HAP-1 (cell line): ENCODE data around the gene DCAKD.

Experiments used
- DNase-seq, 2 experiments: peaks; one replicate each; pipeline ENCODE4 v3.0.0-alpha.2; 2016 to 2020; ENCODE audit warnings: low spot score in 2 of 2
- H3K27me3 ChIP-seq: fragments of 250-450 bp; sonication (Bioruptor Pico); 2 replicates; pipeline ENCODE4 v1.5.1; 2020; ENCODE audit warnings: low read depth, mild to moderate bottlenecking, moderate library complexity
- H3K36me3 ChIP-seq: fragments of 250-450 bp; sonication (Bioruptor Pico); replicated peaks from 2 replicates; pipeline ENCODE4 v1.5.1; 2020; ENCODE audit warnings: mild to moderate bottlenecking
- H3K4me1 ChIP-seq: fragments of 250-450 bp; sonication (Bioruptor Pico); 2 replicates; pipeline ENCODE4 v1.5.1; 2020; ENCODE audit warnings: mild to moderate bottlenecking
- H3K4me3 ChIP-seq: fragments of 250-450 bp; sonication (Bioruptor Pico); 2 replicates; pipeline ENCODE4 v1.5.1; 2020; ENCODE audit warnings: mild to moderate bottlenecking, moderate library complexity
- H3K9me3 ChIP-seq: fragments of 250-450 bp; sonication (Bioruptor Pico); 2 replicates; pipeline ENCODE4 v1.5.1; 2020; ENCODE audit warnings: mild to moderate bottlenecking, moderate library complexity
- in situ Hi-C: fragments of 300-500 bp; cut with MboI; formaldehyde crosslinking; loops from 3 replicates; pipeline ENCODE4 v1.14.3; 2020; ENCODE audit warnings: low sequenced_read_pairs, inconsistent platforms, mixed read lengths

Gene DCAKD

GRCh38 chr17:45016237-45016636 is 35.2 kb downstream of the DCAKD start:
- no peaks in the 10 kb centered on the region for H3K27me3 ChIP-seq
- no peak for DNase-seq
- no peaks in the 10 kb centered on the region for H3K9me3 ChIP-seq
- no peaks in the 10 kb centered on the region for H3K36me3 ChIP-seq
- in situ Hi-C loops, result no loop called here
- peaks cover 12% of the 10 kb centered on the region for H3K4me1 ChIP-seq
- H3K4me3 ChIP-seq, result no peak overlapping the region

- no peak for DNase-seq
- Histone ChIP-seq H3K36me3 (no peaks in the 10 kb centered on the region), H3K4me3 (no peak overlapping the region), H3K4me1 (peaks cover 1% of the 10 kb centered on the region), H3K9me3 (no peaks in the 10 kb centered on the region), H3K27me3 (no peaks in the 10 kb centered on the region)
- in situ Hi-C loops, result no loop called here
Measured at GRCh38 chr17:45013021-45013997, 38.1 kb downstream of the DCAKD start.

- Histone ChIP-seq H3K27me3 (no peaks in the 10 kb centered on the region), H3K36me3 (no peaks in the 10 kb centered on the region), H3K9me3 (no peaks in the 10 kb centered on the region), H3K4me1 (no peaks in the 10 kb centered on the region), H3K4me3 (no peak overlapping the region)
- in situ Hi-C loops, result no loop called here
- no peak for DNase-seq
Measured at GRCh38 chr17:45011767-45012166, 39.7 kb downstream of the DCAKD start.

GRCh38 chr17:45009676-45010467 is 41.6 kb downstream of the DCAKD start:
- in situ Hi-C loops, result no loop called here
- H3K36me3 ChIP-seq, result no peaks in the 10 kb centered on the region

GRCh38 chr17:45008216-45008615 is 43.2 kb downstream of the DCAKD start:
- no peaks in the 10 kb centered on the region for H3K36me3 ChIP-seq
- no peak for DNase-seq
- in situ Hi-C loops, result no loop called here
- H3K4me3 ChIP-seq, result no peak overlapping the region
- H3K4me1 ChIP-seq, result no peaks in the 10 kb centered on the region
- H3K27me3 ChIP-seq, result 0 out of 2 replicates have a peak, but pooled peaks cover 3% of the 10 kb centered on the region
- no peaks in the 10 kb centered on the region for H3K9me3 ChIP-seq

More at GRCh38 chr17:45009676-45010467, 41.6 kb downstream of the DCAKD start:
- no peaks in the 10 kb centered on the region for H3K4me1 ChIP-seq
- DNase-seq, result no peak
- 0 out of 2 replicates have a peak, but pooled peaks cover 2% of the 10 kb centered on the region for H3K27me3 ChIP-seq
- H3K4me3 ChIP-seq, result no peak overlapping the region
- no peaks in the 10 kb centered on the region for H3K9me3 ChIP-seq

GRCh38 chr17:45006927-45007461 is 44.4 kb downstream of the DCAKD start:
- H3K4me3 ChIP-seq, result no peak overlapping the region
- in situ Hi-C loops, result no loop called here

GRCh38 chr17:45005700-45006099 is 45.7 kb downstream of the DCAKD start:
- 0 out of 2 replicates have a peak, but pooled peaks cover 4% of the 10 kb centered on the region for H3K27me3 ChIP-seq
- H3K36me3 ChIP-seq, result no peaks in the 10 kb centered on the region
- no peaks in the 10 kb centered on the region for H3K9me3 ChIP-seq
- no peak for DNase-seq
- in situ Hi-C loops, result no loop called here
- no peak overlapping the region for H3K4me3 ChIP-seq
- no peaks in the 10 kb centered on the region for H3K4me1 ChIP-seq

More at GRCh38 chr17:45006927-45007461, 44.4 kb downstream of the DCAKD start:
- Histone ChIP-seq H3K4me1 (no peaks in the 10 kb centered on the region), H3K36me3 (no peaks in the 10 kb centered on the region), H3K9me3 (no peaks in the 10 kb centered on the region), H3K27me3 (0 out of 2 replicates have a peak, but pooled peaks cover 4% of the 10 kb centered on the region)
- no peak for DNase-seq

GRCh38 chr17:45004388-45004787 is 47.0 kb downstream of the DCAKD start:
- DNase-seq, result no peak
- Histone ChIP-seq H3K36me3 (no peaks in the 10 kb centered on the region), H3K27me3 (0 out of 2 replicates have a peak, but pooled peaks cover 4% of the 10 kb centered on the region), H3K4me1 (no peaks in the 10 kb centered on the region), H3K9me3 (0 out of 2 replicates have a peak, but pooled peaks cover 3% of the 10 kb centered on the region), H3K4me3 (no peak overlapping the region)
- in situ Hi-C loops, result no loop called here

GRCh38 chr17:45003877-45004276 is 47.6 kb downstream of the DCAKD start:
- no peak for DNase-seq
- H3K36me3 ChIP-seq, result no peaks in the 10 kb centered on the region
- in situ Hi-C loops, result no loop called here
- no peaks in the 10 kb centered on the region for H3K4me1 ChIP-seq
- H3K4me3 ChIP-seq, result no peak overlapping the region
- 0 out of 2 replicates have a peak, but pooled peaks cover 4% of the 10 kb centered on the region for H3K9me3 ChIP-seq
- 0 out of 2 replicates have a peak, but pooled peaks cover 4% of the 10 kb centered on the region for H3K27me3 ChIP-seq

GRCh38 chr17:45001310-45001709 is 50.1 kb downstream of the DCAKD start:
- DNase-seq, result no peak
- in situ Hi-C loops, result no loop called here
- H3K4me3 ChIP-seq, result no peak overlapping the region
- H3K9me3 ChIP-seq, result 0 out of 2 replicates have a peak, but pooled peaks cover 4% of the 10 kb centered on the region
- H3K4me1 ChIP-seq, result no peaks in the 10 kb centered on the region
- H3K27me3 ChIP-seq, result 0 out of 2 replicates have a peak, but pooled peaks cover 5% of the 10 kb centered on the region
- no peaks in the 10 kb centered on the region for H3K36me3 ChIP-seq

- no peak for DNase-seq
- H3K4me1 ChIP-seq, result no peaks in the 10 kb centered on the region
- in situ Hi-C loops, result no loop called here
- H3K4me3 ChIP-seq, result no peak overlapping the region
- H3K9me3 ChIP-seq, result 0 out of 2 replicates have a peak, but pooled peaks cover 4% of the 10 kb centered on the region
- H3K36me3 ChIP-seq, result no peaks in the 10 kb centered on the region
- H3K27me3 ChIP-seq, result 0 out of 2 replicates have a peak, but pooled peaks cover 5% of the 10 kb centered on the region
Measured at GRCh38 chr17:44999433-44999832, 52.0 kb downstream of the DCAKD start.

- no peak for DNase-seq
- 0 out of 2 replicates have a peak, but pooled peaks cover 4% of the 10 kb centered on the region for H3K9me3 ChIP-seq
- no peak overlapping the region for H3K4me3 ChIP-seq
- H3K36me3 ChIP-seq, result no peaks in the 10 kb centered on the region
- in situ Hi-C loops, result no loop called here
- H3K27me3 ChIP-seq, result 0 out of 2 replicates have a peak, but pooled peaks cover 5% of the 10 kb centered on the region
- H3K4me1 ChIP-seq, result no peaks in the 10 kb centered on the region
Measured at GRCh38 chr17:44998646-44999045, 52.8 kb downstream of the DCAKD start.
